VCaP (cell line): ENCODE data around the gene DLG2.

Source experiments
- H3K27ac ChIP-seq: fragments of 450-650 bp; 2 replicates; pipeline ENCODE4 v1.5.1; 2017
- CTCF ChIP-seq: fragments of 450-650 bp; conservative IDR thresholded peaks from 2 replicates; pipeline ENCODE4 v1.5.1; 2017; ENCODE audit warnings: mild to moderate bottlenecking, moderate library complexity

Gene DLG2

GRCh38 chr11:83695046-83695445, 1932.1 kb downstream of the DLG2 start:
- no peak overlapping the region for H3K27ac ChIP-seq
- no peak for TF ChIP-seq CTCF

GRCh38 chr11:83694191-83694910, 1932.8 kb downstream of the DLG2 start:
- no peak for TF ChIP-seq CTCF
- no peak overlapping the region for H3K27ac ChIP-seq

GRCh38 chr11:83693306-83693992, 1933.7 kb downstream of the DLG2 start:
- no peak for TF ChIP-seq CTCF
- H3K27ac ChIP-seq: no peak overlapping the region

- no peak for TF ChIP-seq CTCF
- no peak overlapping the region for H3K27ac ChIP-seq
Measured at GRCh38 chr11:83692675-83693074, 1934.5 kb downstream of the DLG2 start.

- no peak for TF ChIP-seq CTCF
- H3K27ac ChIP-seq: peak overlapping the region; percentile 20; the same call in 1 of the 2 replicates
Measured at GRCh38 chr11:83691451-83691950, 1935.6 kb downstream of the DLG2 start.

GRCh38 chr11:83689144-83689780, 1937.9 kb downstream of the DLG2 start:
- H3K27ac ChIP-seq: no peak overlapping the region
- TF ChIP-seq CTCF: no peak

- no peak overlapping the region for H3K27ac ChIP-seq
- no peak for TF ChIP-seq CTCF
Measured at GRCh38 chr11:83687787-83688186, 1939.4 kb downstream of the DLG2 start.
